Ovary (tissue), 3 donors: Measurements from ENCODE around the gene TSEN34.

ENCODE experiments used
- EP300 ChIP-seq: sonication (generic); formaldehyde crosslinking; IDR thresholded peaks from one replicate; pipeline ENCODE4 v1.6.1; 2017; ENCODE audit warnings: antibody characterized with exemption
- TF ChIP-seq, protein P1 (sequence below), 3 donors: fragments of 450-650 bp in 2 of 3; fragments of 200-600 bp in 1 of 3; IDR thresholded peaks; one replicate each; pipeline versions ENCODE4 v1.5.1 to v1.8.0; 2016 to 2022; ENCODE audit warnings: antibody characterized with exemption in 3 of 3, mild to moderate bottlenecking in 1 of 3
- donor health status: DM: no; HTN: no; CAD: no.

DNA sequence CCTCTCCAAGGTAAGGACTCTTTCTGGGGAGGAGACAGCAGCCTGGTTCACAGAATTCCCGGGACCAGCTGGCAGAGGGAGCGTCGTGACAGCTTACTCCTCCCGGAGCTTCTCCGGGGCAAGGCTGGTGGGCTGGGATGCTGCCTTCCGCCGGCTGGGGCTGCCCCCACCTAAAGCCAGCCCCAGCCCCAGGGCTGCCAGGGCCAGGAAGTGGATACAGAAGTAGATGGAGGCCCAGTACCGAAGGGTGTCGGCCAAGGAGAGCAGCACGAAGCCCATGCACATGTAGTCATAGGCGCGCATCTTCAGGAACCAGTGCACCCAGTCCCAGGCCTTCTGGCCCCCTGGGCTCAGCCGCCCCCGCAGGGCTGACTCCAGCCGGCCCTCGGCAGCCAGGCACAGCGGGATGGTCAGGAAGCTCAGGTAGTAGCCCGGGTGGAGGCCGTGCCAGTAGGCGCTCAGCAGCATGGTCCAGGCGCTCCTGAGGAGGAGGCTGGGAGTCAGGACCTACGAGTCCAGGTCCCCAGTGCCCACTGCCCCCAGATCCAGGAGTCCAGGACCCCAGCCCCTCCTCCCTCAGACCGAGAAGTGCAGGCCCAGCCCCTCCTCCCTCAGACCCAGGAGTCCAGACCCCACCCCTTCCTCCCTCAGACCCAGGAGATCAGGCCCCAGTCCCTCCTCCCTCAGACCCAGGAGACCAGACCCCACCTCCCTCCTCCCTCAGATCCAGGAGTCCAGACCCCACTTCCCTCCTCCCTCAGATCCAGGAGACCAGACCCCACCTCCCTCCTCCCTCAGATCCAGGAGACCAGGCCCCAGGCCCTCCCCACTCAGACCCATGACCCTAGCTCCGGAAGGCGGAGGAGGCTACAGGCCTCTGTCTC is 16.9 kb upstream of the TSEN34 start:
- TF ChIP-seq, protein P1, sequence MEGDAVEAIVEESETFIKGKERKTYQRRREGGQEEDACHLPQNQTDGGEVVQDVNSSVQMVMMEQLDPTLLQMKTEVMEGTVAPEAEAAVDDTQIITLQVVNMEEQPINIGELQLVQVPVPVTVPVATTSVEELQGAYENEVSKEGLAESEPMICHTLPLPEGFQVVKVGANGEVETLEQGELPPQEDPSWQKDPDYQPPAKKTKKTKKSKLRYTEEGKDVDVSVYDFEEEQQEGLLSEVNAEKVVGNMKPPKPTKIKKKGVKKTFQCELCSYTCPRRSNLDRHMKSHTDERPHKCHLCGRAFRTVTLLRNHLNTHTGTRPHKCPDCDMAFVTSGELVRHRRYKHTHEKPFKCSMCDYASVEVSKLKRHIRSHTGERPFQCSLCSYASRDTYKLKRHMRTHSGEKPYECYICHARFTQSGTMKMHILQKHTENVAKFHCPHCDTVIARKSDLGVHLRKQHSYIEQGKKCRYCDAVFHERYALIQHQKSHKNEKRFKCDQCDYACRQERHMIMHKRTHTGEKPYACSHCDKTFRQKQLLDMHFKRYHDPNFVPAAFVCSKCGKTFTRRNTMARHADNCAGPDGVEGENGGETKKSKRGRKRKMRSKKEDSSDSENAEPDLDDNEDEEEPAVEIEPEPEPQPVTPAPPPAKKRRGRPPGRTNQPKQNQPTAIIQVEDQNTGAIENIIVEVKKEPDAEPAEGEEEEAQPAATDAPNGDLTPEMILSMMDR (IDR thresholded peaks at IDR 0.05): no peak
- TF ChIP-seq EP300: no peak
